A549 (cell line): ENCODE results near the gene PDE6C. TPM values are rescaled to one million over a fixed set of nuclear protein-coding genes. Genes with fewer than 3 reads are reported as not detected.

Experiments used
- ATAC-seq, 2 experiments: fragments of 200-7000 bp in 1 of 2; fragments of >200 bp in 1 of 2; cut with Nextera tagmentation in 1 of 2; cut with Tn5 transposase in 1 of 2; 3 replicates each; pipeline versions ENCODE4 v1.8.0 to v1.9.1; 2018 to 2020; ENCODE audit warnings: mild to moderate bottlenecking in 1 of 2, moderate library complexity in 1 of 2
- CTCF ChIA-PET: fragments of 300-600 bp; sonication (Branson Sonifier 250); formaldehyde crosslinking; extraction: SDS; loops from one replicate; lab custom pipeline; 2021; ENCODE audit warnings: antibody characterized with exemption, inconsistent platforms; lab: Yijun Ruan, JAX
- POLR2A ChIA-PET: fragments of 350-600 bp; formaldehyde crosslinking; extraction: SDS; loops from one replicate; lab custom pipeline; 2021; ENCODE audit warnings: antibody characterized with exemption, inconsistent platforms; lab: Yijun Ruan, JAX
- DNase-seq, 2 experiments: peaks; one replicate each; pipeline versions ENCODE4 v3.0.0 to v3.0.0-alpha.2; 2011 to 2016; ENCODE audit warnings: low read depth in 1 of 2, low spot score in 1 of 2
- FAIRE-seq: peaks from 2 replicates; lab custom pipeline; 2011; peaks lifted over from hg19 to GRCh38; lab: Jason Lieb, UNC
- H3K27ac ChIP-seq, 2 experiments: fragments of >200 bp; sonication (Bioruptor Twin); formaldehyde crosslinking; 3 replicates each; pipeline ENCODE4 v1.5.1; 2016 to 2017
- H3K4me1 ChIP-seq: fragments of >200 bp; sonication (Bioruptor Twin); formaldehyde crosslinking; 3 replicates; pipeline ENCODE4 v1.6.1; 2016
- H3K4me2 ChIP-seq: fragments of >200 bp; sonication (Bioruptor Twin); formaldehyde crosslinking; 3 replicates; pipeline ENCODE4 v1.6.1; 2016
- H3K4me3 ChIP-seq: fragments of >200 bp; sonication (Bioruptor Twin); formaldehyde crosslinking; 3 replicates; pipeline ENCODE4 v1.5.1; 2016
- H3K9me3 ChIP-seq: fragments of >200 bp; sonication (Bioruptor Twin); formaldehyde crosslinking; 3 replicates; pipeline ENCODE4 v1.6.1; 2016
- BCL3 ChIP-seq: fragments of >200 bp; sonication (Bioruptor Twin); formaldehyde crosslinking; IDR thresholded peaks from 3 replicates; pipeline ENCODE4 v1.6.1; 2016
- BHLHE40 ChIP-seq: IDR thresholded peaks from 2 replicates; pipeline ENCODE4 v1.6.1; 2012; ENCODE audit warnings: low read depth, low read length, inconsistent platforms
- CBX2 ChIP-seq: fragments of 200-600 bp; sonication (generic); IDR thresholded peaks from 2 replicates; pipeline ENCODE4 v1.6.1; 2016; ENCODE audit warnings: low read depth, mild to moderate bottlenecking, borderline replicate concordance
- CBX8 ChIP-seq: fragments of 200-600 bp; sonication (generic); IDR thresholded peaks from 2 replicates; pipeline ENCODE4 v1.6.1; 2016
- CEBPB ChIP-seq, 2 experiments: fragments of >200 bp in 1 of 2; sonication (Bioruptor Twin) in 1 of 2; formaldehyde crosslinking in 1 of 2; IDR thresholded peaks; 2 replicates each; pipeline ENCODE4 v1.6.1; 2012 to 2016
- CTCF ChIP-seq: fragments of >200 bp; sonication (Bioruptor Twin); formaldehyde crosslinking; IDR thresholded peaks from 3 replicates; pipeline ENCODE4 v1.5.1; 2016
- EHF ChIP-seq: fragments of 250-450 bp; sonication (Bioruptor Pico); IDR thresholded peaks from 2 replicates; pipeline ENCODE4 v1.5.0; 2020; ENCODE audit warnings: mild to moderate bottlenecking
- ELK1 ChIP-seq: fragments of 150-350 bp; IDR thresholded peaks from 2 replicates; pipeline ENCODE4 v1.6.1; 2014; ENCODE audit warnings: low read depth, mild to moderate bottlenecking, low read length
- EP300 ChIP-seq, 2 experiments: fragments of >200 bp; sonication (Bioruptor Twin); formaldehyde crosslinking; IDR thresholded peaks; 2 replicates in 1 of 2; 3 replicates in 1 of 2; pipeline ENCODE4 v1.6.1; 2016 to 2017
- FOSB ChIP-seq: fragments of 250-450 bp; sonication (Bioruptor Pico); IDR thresholded peaks from 2 replicates; pipeline ENCODE4 v1.5.0; 2020; ENCODE audit warnings: mild to moderate bottlenecking, moderate library complexity
- HDAC2 ChIP-seq: fragments of 200-600 bp; sonication (generic); IDR thresholded peaks from 2 replicates; pipeline ENCODE4 v1.6.1; 2016
- HOXA7 ChIP-seq: fragments of 250-450 bp; sonication (Bioruptor Pico); IDR thresholded peaks from 2 replicates; pipeline ENCODE4 v1.5.0; 2020; ENCODE audit warnings: mild to moderate bottlenecking, moderate library complexity
- HOXB13 ChIP-seq: fragments of 250-450 bp; sonication (Bioruptor Pico); IDR thresholded peaks from 2 replicates; pipeline ENCODE4 v1.5.0; 2020; ENCODE audit warnings: low read depth, mild to moderate bottlenecking, moderate library complexity
- JUN ChIP-seq, 2 experiments: fragments of >200 bp; sonication (Bioruptor Twin); formaldehyde crosslinking; IDR thresholded peaks; 2 replicates in 1 of 2; 3 replicates in 1 of 2; pipeline ENCODE4 v1.6.1; 2016 to 2017
- KDM5A ChIP-seq: fragments of 200-600 bp; sonication (generic); IDR thresholded peaks from 2 replicates; pipeline ENCODE4 v1.6.1; 2016; ENCODE audit warnings: antibody characterized with exemption, mild to moderate bottlenecking
- MAFK ChIP-seq: fragments of 450-650 bp; IDR thresholded peaks from 2 replicates; pipeline ENCODE4 v1.6.1; 2014; ENCODE audit not compliant: partially characterized antibody
- MAZ ChIP-seq: fragments of 150-350 bp; IDR thresholded peaks from 2 replicates; pipeline ENCODE4 v1.6.1; 2014; ENCODE audit warnings: antibody characterized with exemption, low read depth, low read length, borderline replicate concordance
- NFE2L2 ChIP-seq: fragments of 150-350 bp; conservative IDR thresholded peaks from 2 replicates; pipeline ENCODE4 v1.6.1; 2014; ENCODE audit warnings: low read length
- PBX3 ChIP-seq: IDR thresholded peaks from 2 replicates; pipeline ENCODE4 v1.6.1; 2012
- PHF8 ChIP-seq: fragments of 200-600 bp; sonication (generic); IDR thresholded peaks from 2 replicates; pipeline ENCODE4 v1.6.1; 2016; ENCODE audit warnings: low read depth, mild to moderate bottlenecking, antibody characterized with exemption, moderate library complexity, borderline replicate concordance
- POLR2A ChIP-seq: IDR thresholded peaks from 2 replicates; pipeline ENCODE4 v1.6.1; 2012; ENCODE audit warnings: mild to moderate bottlenecking, low read length
- RARB ChIP-seq: fragments of 250-450 bp; sonication (Bioruptor Pico); IDR thresholded peaks from 2 replicates; pipeline ENCODE4 v1.8.0; 2021; ENCODE audit warnings: mild to moderate bottlenecking, moderate library complexity
- RCOR1 ChIP-seq: fragments of 150-350 bp; IDR thresholded peaks from 2 replicates; pipeline ENCODE4 v1.6.1; 2014; ENCODE audit warnings: antibody characterized with exemption, low read length, low read depth
- RFX5 ChIP-seq: fragments of 450-650 bp; IDR thresholded peaks from 2 replicates; pipeline ENCODE4 v1.7.1; 2014; ENCODE audit warnings: antibody characterized with exemption, mild to moderate bottlenecking, moderate library complexity
- RNF2 ChIP-seq: fragments of 200-600 bp; sonication (generic); IDR thresholded peaks from 2 replicates; pipeline ENCODE4 v1.6.1; 2016; ENCODE audit warnings: low read depth, mild to moderate bottlenecking, antibody characterized with exemption, moderate library complexity, borderline replicate concordance
- SMC3 ChIP-seq: fragments of >200 bp; sonication (Bioruptor Twin); formaldehyde crosslinking; IDR thresholded peaks from 3 replicates; pipeline ENCODE4 v1.6.1; 2018; ENCODE audit warnings: inconsistent platforms
- SREBF2 ChIP-seq: fragments of 450-650 bp; IDR thresholded peaks from 2 replicates; pipeline ENCODE4 v1.6.1; 2014; ENCODE audit warnings: mild to moderate bottlenecking, moderate library complexity
- TFCP2L1 ChIP-seq: fragments of 250-450 bp; sonication (Bioruptor Pico); IDR thresholded peaks from 2 replicates; pipeline ENCODE4 v1.5.0; 2021; ENCODE audit warnings: mild to moderate bottlenecking
- ZC3H11A ChIP-seq: fragments of 450-650 bp; IDR thresholded peaks from 2 replicates; pipeline ENCODE4 v1.6.1; 2014; ENCODE audit warnings: antibody characterized with exemption, mild to moderate bottlenecking
- ZNF302 ChIP-seq: fragments of 250-450 bp; sonication (Bioruptor Pico); IDR thresholded peaks from 2 replicates; pipeline ENCODE4 v1.9.0; 2021; ENCODE audit warnings: inconsistent platforms, mild to moderate bottlenecking, moderate library complexity
- WGBS: methylation state at CpG from one replicate; pipeline ENCODE4 v1.1.6; 2017; ENCODE audit errors: missing lambda C conversion rate; 5-methylcytosine and 5-hydroxymethylcytosine counted together
- polyA plus RNA-seq, 4 experiments: library from polyadenylated mRNA; depleted of rRNA in 3 of 4; stranded (reverse); fragments of >200 nt; fragmentation: RNase III in 1 of 4; extraction: RNeasy Plus Mini Kit Qiagen cat#74134 plus additional on column Dnase treatment in 1 of 4; gene quantifications; 2 replicates in 3 of 4; 3 replicates in 1 of 4; pipeline ENCODE4 v1.2.3, GENCODE V29; 2011 to 2017

Gene PDE6C
- polyA plus RNA-seq, 2 of the 4 experiments (the other 2 are of a cell fraction): not detected

- H3K4me1 ChIP-seq: peaks cover 33% of the 10 kb centered on the region
- ATAC-seq: peak in 1 of 2 experiments; percentile 15; a peak in 1 of 6 replicates
- no peak for DNase-seq
- no peak for TF ChIP-seq KDM5A
- no peak for TF ChIP-seq ZNF302
- no peak for TF ChIP-seq MAZ
- no peak for TF ChIP-seq SMC3
- no peak for TF ChIP-seq CEBPB (IDR thresholded peaks at IDR 0.05)
- no peak for TF ChIP-seq TFCP2L1
- TF ChIP-seq JUN (IDR thresholded peaks at IDR 0.05): no peak
- no peak for TF ChIP-seq RFX5
- TF ChIP-seq HDAC2: no peak
- TF ChIP-seq CBX2: no peak
- TF ChIP-seq CBX8: no peak
- TF ChIP-seq RNF2: no peak
- TF ChIP-seq POLR2A: no peak
- no peak for TF ChIP-seq ZC3H11A
- no peak for TF ChIP-seq EHF
- TF ChIP-seq MAFK: no peak
- no peak for TF ChIP-seq HOXB13 (CRISPR knock-in tag)
- TF ChIP-seq BHLHE40: no peak
- H3K4me3 ChIP-seq: peak overlapping the region; percentile 62
- H3K4me2 ChIP-seq: peak overlapping the region; percentile 98
- POLR2A ChIA-PET: no interaction called here
- H3K9me3 ChIP-seq: no peaks in the 10 kb centered on the region
- CTCF ChIA-PET: interaction anchor here (1.7 kb wide), 1 partner anchor 79 kb away, joined by 6 read pairs; no protein-coding TSS in a partner anchor
- no peak for FAIRE-seq
- WGBS: 17% methylated on average over 7 of the region's 7 CpGs
- peak overlapping the region; percentile 71 to 90 for H3K27ac ChIP-seq
Observed at GRCh38 chr10:93601774-93602162, 10.6 kb upstream of the PDE6C start.

- no peaks in the 10 kb centered on the region for H3K9me3 ChIP-seq
- POLR2A ChIA-PET: no interaction called here
- ATAC-seq (no peak), FAIRE-seq (no peak), DNase-seq (no peak)
- TF ChIP-seq FOSB (CRISPR knock-in tag) (no peak), BCL3 (no peak), NFE2L2 (no peak), EP300 (IDR thresholded peaks at IDR 0.05) (no peak), RCOR1 (no peak), HDAC2 (no peak), SREBF2 (no peak), POLR2A (no peak), PBX3 (no peak), CTCF (no peak), ZC3H11A (no peak), HOXA7 (CRISPR knock-in tag) (no peak), PHF8 (no peak), ELK1 (no peak), CBX8 (no peak), RARB (no peak), BHLHE40 (no peak)
- TF ChIP-seq, all 56 proteins: peak for 0
- WGBS: 90% methylated on average over 2 of the region's 2 CpGs
- H3K27ac ChIP-seq: no peak overlapping the region
- CTCF ChIA-PET: interaction anchor here (1.7 kb wide), 1 partner anchor 77 kb away, joined by 6 read pairs; no protein-coding TSS in a partner anchor
- peaks cover 33% of the 10 kb centered on the region for H3K4me1 ChIP-seq
- no peak overlapping the region for H3K4me3 ChIP-seq
- H3K4me2 ChIP-seq: peak overlapping the region; percentile 98; the same call in 2 of the 3 replicates
Observed at GRCh38 chr10:93603023-93603422, 9.3 kb upstream of the PDE6C start.
